Measurements from ENCODE around the gene TOGARAM2. TPM values are rescaled to one million over a fixed set of nuclear protein-coding genes. Genes with fewer than 3 reads are reported as not detected.

Gene TOGARAM2
- polyA plus RNA-seq, 3 donors from 2014 or later, result 3.1 to 13.0 (median 9.5) TPM

DNA sequence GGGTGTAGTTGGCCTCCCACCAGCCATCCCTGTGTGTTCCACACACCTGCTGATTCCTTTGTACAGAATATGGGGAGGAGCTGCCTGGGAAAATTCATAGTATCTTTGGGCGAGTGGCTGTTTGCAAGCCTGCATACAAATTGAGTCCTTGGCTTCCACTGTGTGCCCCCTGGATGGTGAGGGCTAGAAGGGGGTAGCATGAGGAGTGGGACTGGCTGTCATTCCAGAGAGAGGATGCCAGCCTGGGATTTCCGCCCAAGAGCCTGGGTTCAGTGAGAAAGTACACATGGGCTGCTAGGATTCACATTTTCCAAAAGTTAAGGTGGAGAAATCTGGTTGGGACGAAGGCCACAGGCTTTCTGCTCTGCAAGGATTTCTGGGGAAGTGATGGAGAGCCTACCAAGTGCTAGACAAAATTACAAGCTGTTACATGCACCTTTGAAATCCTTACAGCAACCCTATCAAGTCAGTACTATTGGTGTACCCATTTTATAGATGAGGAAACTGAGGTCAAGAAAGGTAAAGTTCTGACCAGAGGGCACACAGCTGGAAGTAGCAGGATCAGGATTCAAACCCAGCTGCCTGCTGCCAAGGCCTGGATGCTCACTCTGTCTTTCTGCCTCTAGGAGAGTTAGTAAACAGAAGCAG is 606 bp upstream of the TOGARAM2 start:
- Mint-ChIP-seq H3K4me3 (no peak overlapping the region), H3K36me3 (no peaks in the 10 kb centered on the region), H3K27ac (peak overlapping the region in 4 of 6 donors; percentile 45 to 73 (median 62)), H3K4me1 (peaks cover 0 to 2% of the 10 kb centered on the region in 2 donors), H3K9me3 (peaks cover 0 to 2% (median 0%) of the 10 kb centered on the region in 6 donors), H3K27me3 (ENCODE audit: low read depth in 3 of 3) (peaks cover 2 to 4% (median 3%) of the 10 kb centered on the region in 3 donors)
- DNase-seq, result no peak

DNA sequence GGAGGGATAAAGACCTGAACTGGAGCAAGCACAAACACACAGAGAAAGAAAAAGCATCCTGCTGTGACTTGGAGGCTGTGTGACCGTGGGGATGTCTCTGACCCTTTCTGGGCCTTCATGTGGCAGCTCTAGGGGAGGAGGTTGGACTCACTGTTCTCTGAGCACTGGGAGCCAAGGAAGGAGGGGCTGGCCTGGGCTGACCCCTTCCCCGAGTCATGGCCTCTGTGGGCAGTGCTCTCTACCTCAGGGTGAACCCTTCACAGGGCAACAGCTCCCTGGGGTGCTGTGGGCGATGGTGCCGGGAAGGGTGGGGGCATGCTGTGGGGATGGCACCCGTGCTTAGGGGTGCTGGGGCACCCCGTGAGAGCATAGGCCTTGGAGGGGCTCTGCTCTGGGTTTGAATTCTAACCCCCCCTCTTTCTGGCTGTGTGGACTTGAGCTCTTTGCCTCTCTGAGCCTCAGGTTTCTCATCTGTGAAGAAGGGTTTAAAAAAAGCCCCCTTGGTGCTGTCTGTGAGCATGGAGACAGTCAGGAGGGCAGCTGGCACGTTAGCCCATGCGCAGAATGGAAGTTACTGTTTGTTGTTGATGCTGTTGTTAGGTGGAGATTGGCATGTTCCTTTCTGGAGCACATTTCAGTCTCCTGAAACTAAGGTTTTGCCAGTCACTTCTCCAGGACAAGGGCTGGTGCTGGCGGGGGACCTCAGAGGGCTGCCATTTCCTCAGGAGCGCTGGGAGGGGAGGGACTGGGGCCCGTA is 700 bp downstream of the TOGARAM2 start:
- no peak overlapping the region for H3K4me3 Mint-ChIP-seq
- no peak for DNase-seq

DNA sequence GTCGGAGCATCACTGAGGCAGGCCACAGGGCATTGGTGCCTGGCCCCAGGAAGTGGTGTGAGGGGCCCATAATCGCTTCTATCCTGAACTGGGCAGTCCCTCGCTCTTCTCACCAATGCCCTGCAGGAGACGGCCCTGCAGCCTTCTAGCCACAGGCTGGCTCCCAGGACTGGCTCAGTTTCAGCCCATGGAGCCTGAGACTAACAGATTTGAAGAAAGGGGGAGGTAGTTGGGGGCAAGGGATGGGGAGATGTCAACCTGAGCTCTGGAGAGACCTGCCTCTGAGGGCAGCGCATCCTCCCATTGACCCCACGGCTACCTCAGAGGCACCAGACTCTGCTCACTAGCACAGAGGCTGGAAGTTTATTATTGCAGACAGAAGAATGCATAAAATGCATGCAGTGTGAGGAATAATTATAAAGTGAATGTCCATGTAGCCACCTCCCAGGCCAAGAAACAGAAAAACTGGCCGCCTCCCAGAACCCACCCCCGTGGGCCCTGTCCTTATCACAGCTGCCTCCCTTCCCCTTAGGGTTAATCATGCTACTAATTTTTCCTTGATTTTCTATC is 1.4 kb downstream of the TOGARAM2 start:
- Mint-ChIP-seq H3K4me1 (peaks cover 14 to 19% of the 10 kb centered on the region in 2 donors), H3K4me3 (no peak overlapping the region), H3K27ac (peak overlapping the region in 3 of 6 donors; percentile 10 to 45 (median 40)), H3K27me3 (ENCODE audit: low read depth in 3 of 3) (peaks cover 0 to 4% (median 3%) of the 10 kb centered on the region in 3 donors), H3K9me3 (peaks cover 0 to 2% (median 0%) of the 10 kb centered on the region in 6 donors), H3K36me3 (no peaks in the 10 kb centered on the region)
- DNase-seq, result no peak

More for the DNA sequence above, 700 bp downstream of the TOGARAM2 start:
- Mint-ChIP-seq H3K4me1 (peaks cover 11 to 15% of the 10 kb centered on the region in 2 donors), H3K36me3 (no peaks in the 10 kb centered on the region), H3K27ac (peak overlapping the region in 1 of 6 donors; percentile 76), H3K9me3 (peaks cover 0 to 2% (median 0%) of the 10 kb centered on the region in 6 donors), H3K27me3 (ENCODE audit: low read depth in 3 of 3) (peaks cover 0 to 4% (median 3%) of the 10 kb centered on the region in 3 donors)

DNA sequence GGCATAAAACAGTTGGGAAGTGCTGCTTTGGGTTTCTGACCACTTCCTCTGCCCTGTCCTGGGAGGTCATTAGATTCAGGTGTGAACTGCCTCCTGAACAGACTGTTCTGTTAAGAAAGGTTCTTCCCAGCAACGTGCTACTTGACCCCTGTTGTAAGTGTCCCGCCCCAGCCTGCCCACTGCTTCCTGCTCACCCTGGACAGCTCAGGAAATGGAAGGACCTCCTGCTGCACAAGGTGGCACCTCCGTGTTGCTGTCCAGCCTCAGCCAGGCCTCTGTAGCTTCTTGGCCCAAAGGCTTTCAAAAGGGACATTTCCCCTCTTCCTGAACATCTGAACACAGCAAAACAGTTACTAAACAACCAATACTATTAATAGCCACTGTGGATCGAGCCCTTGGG is 5.3 kb downstream of the TOGARAM2 start:
- Mint-ChIP-seq H3K4me1 (peaks cover 14 to 19% of the 10 kb centered on the region in 2 donors), H3K9me3 (no peaks in the 10 kb centered on the region), H3K27ac (peak overlapping the region; percentile 20 to 85 (median 67)), H3K36me3 (no peaks in the 10 kb centered on the region), H3K27me3 (ENCODE audit: low read depth in 3 of 3) (peaks cover 0 to 2% (median 0%) of the 10 kb centered on the region in 3 donors), H3K4me3 (peak overlapping the region in 1 of 5 donors; percentile 14)
- no peak for DNase-seq

DNA sequence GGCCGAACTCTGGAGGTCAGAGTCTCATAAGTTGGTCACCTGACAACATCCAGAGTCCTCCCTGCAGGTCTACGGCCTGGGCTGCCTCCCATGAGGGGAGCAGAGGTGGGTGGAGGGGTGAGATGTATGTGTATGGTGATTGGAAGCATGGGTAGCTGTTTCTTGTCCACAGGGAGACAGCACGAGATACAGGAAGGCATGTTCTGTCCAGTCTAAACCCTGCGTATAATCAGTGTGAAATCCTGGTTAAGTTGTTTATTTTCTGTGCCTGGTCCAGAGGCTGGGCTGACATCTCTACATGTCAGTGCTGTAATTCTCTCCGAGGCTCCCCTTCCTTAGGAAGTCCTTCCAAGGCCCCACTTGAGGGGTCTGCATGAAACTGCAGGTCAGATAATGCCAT is 8.9 kb downstream of the TOGARAM2 start:
- DNase-seq, result no peak
- peaks cover 14 to 19% of the 10 kb centered on the region in 2 donors for H3K4me1 Mint-ChIP-seq
- peaks cover 0 to 2% (median 0%) of the 10 kb centered on the region in 3 donors for H3K27me3 Mint-ChIP-seq (ENCODE audit: low read depth in 3 of 3)
- no peaks in the 10 kb centered on the region for H3K9me3 Mint-ChIP-seq
- H3K36me3 Mint-ChIP-seq, result no peaks in the 10 kb centered on the region
- peak overlapping the region in 2 of 6 donors; percentile 6 to 42 for H3K27ac Mint-ChIP-seq
- no peak overlapping the region for H3K4me3 Mint-ChIP-seq

DNA sequence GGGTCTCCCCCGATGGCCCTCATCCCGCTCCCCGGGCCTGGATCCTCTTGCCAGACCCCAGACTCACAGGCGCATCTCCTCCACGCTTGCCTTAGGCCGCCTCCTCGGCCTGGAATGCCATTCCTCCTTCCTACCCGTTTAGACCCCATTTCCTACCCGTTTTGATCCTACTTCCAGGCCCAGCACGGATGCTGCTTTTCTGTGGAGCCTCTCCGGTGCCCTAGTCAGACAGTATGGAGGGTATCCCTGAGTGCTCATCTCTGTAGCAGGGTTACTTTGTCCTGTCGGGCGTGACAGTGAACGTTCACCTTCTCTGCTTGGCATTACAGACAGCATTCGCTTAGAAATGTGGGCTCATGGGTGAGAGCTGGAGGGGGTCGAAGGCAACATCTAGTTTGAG is 9.3 kb downstream of the TOGARAM2 start:
- Mint-ChIP-seq H3K4me1 (peaks cover 14 to 18% of the 10 kb centered on the region in 2 donors), H3K27ac (peak overlapping the region in 3 of 6 donors; percentile 42 to 87 (median 56)), H3K27me3 (ENCODE audit: low read depth in 3 of 3) (peaks cover 0 to 2% (median 0%) of the 10 kb centered on the region in 3 donors), H3K36me3 (no peaks in the 10 kb centered on the region), H3K9me3 (no peaks in the 10 kb centered on the region), H3K4me3 (no peak overlapping the region)
- DNase-seq, result no peak

DNA sequence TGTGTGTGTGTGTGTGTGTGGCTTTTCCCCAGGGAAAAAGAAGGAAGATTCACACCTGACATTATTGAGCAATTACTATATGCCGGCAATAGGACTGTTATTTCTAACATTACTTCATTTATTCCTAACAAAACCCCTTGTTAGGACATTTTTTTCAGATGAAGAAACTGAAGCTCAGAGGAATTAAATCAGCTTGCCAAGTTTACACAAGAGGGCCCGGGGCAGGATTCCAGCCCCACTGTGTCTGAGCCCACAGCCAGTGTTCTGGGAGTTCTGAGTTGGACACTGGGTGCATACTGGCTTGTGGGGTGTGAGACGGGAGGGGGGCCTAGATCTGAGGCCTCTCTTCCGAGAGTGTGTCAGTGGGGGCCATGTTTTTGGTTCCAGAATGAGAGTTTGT is 9.9 kb downstream of the TOGARAM2 start:
- Mint-ChIP-seq H3K36me3 (no peaks in the 10 kb centered on the region), H3K27me3 (ENCODE audit: low read depth in 3 of 3) (peaks cover 0 to 3% (median 2%) of the 10 kb centered on the region in 3 donors), H3K4me1 (peaks cover 11 to 12% of the 10 kb centered on the region in 2 donors), H3K9me3 (no peaks in the 10 kb centered on the region), H3K27ac (peak overlapping the region in 2 of 6 donors; percentile 56 to 87), H3K4me3 (no peak overlapping the region)
- no peak for DNase-seq

DNA sequence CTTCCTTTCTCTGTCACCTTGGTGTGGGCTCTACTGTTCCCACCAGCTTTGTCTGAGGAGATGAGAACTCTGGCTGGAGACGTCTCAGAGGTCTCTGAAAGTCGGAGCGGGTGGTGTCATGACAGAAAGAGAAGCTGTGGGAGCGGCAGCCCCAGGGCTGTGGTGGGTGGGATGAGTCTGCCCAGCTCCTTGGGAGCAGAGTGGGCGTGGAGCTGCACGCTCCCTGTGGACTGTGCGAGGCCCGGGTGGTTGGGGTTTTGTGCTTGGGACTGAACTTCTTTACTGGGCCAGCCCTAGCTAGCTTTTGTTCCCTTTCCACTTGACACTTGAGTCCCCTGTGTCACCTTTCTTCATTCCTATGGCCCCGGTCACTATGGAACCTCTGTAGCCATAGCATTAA is 10.4 kb downstream of the TOGARAM2 start:
- DNase-seq, result no peak
- H3K9me3 Mint-ChIP-seq, result no peaks in the 10 kb centered on the region
- no peak overlapping the region for H3K4me3 Mint-ChIP-seq
- H3K4me1 Mint-ChIP-seq, result peaks cover 6 to 7% of the 10 kb centered on the region in 2 donors
- peak overlapping the region in 1 of 6 donors; percentile 68 for H3K27ac Mint-ChIP-seq
- peaks cover 0 to 3% (median 2%) of the 10 kb centered on the region in 3 donors for H3K27me3 Mint-ChIP-seq (ENCODE audit: low read depth in 3 of 3)
- H3K36me3 Mint-ChIP-seq, result no peaks in the 10 kb centered on the region

DNA sequence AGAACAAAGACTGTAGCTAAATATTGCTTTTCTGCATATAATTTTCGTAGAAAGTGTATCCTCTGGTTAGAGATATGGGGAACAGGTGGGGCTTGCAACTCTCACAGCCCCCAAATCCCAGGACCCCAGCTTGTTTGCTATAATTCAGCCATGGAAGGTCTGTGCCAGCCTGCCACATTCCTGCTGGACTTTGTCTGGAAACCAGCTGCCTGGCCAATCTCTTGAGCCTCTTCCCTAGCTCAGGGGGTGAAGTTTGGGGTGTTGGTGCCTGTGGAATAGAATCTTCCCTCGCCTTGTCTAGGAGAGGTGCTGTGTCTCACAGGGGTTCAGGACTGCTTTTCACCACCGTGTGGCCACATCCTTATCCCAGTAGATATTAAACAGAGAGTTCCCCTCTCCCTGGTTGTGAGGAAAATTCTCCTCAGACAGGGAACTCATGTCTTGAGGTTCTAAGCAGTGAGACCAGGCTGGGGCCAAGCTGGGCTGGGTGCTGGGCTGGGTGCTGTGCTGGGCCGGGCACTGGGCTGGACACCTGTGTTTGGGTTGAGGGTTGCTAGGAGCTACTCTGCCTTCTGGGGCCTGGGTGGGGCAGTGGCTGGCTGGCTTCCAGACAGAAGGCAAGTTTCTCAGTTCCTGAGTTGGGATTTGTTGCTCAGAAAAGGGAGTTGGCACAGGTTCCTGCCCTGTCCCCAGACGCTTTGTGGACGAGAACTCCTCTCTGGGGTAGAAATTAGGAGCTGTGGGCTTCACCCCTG is 12.3 kb downstream of the TOGARAM2 start:
- peaks cover 0 to under 1% of the 10 kb centered on the region in 2 donors for H3K4me1 Mint-ChIP-seq
- H3K27ac Mint-ChIP-seq, result peak overlapping the region in 3 of 6 donors; percentile 45 to 58 (median 49)
- no peak for DNase-seq
- no peaks in the 10 kb centered on the region for H3K9me3 Mint-ChIP-seq
- H3K27me3 Mint-ChIP-seq (ENCODE audit: low read depth in 3 of 3), result peaks cover 0 to 3% (median 2%) of the 10 kb centered on the region in 3 donors
- H3K36me3 Mint-ChIP-seq, result no peaks in the 10 kb centered on the region
- H3K4me3 Mint-ChIP-seq, result no peak overlapping the region

DNA sequence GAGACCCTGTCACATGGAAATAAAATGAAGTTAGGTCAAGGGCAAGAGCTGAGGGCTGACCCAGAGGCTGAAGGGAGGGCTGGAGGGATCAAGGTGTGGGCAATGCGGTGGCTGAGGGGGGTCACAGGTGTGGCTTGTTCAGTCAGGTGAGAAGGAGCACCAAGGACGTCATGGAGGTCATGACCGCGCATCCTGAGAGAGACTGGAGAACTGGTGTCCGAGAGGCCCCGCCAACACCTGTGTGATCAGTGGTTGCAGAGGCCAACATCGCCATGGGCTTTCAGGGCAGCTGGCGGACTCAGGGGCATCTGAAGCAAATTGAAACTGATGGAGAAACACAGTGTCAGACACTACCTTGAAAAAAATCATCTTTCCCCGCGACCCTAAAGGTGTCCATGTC is 13.0 kb downstream of the TOGARAM2 start:
- H3K36me3 Mint-ChIP-seq, result no peaks in the 10 kb centered on the region
- H3K4me3 Mint-ChIP-seq, result no peak overlapping the region
- peak overlapping the region in 1 of 6 donors; percentile 49 for H3K27ac Mint-ChIP-seq
- H3K9me3 Mint-ChIP-seq, result no peaks in the 10 kb centered on the region
- H3K27me3 Mint-ChIP-seq (ENCODE audit: low read depth in 3 of 3), result peaks cover 0 to 3% (median 2%) of the 10 kb centered on the region in 3 donors
- peaks cover 3 to 6% of the 10 kb centered on the region in 2 donors for H3K4me1 Mint-ChIP-seq
- DNase-seq, result no peak

DNA sequence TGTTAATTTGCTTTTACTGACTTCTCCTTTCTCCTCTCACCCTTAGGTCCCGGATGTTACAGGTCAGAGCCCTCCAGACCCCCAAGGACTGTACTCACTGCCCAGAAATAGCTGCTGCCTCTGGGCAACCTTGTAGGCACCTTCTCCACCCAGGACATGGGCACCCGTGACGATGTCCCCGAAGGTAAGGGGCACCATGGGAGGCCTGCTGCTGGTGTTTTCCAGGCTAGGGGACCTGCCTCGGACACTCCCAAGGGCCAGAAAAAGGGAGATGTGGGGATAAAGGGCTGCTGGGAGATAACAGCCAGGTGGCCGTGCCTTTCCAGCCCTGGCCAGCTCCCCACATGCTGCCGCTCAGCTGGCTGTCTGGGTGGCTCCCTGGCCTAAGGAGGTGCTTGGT is 13.6 kb downstream of the TOGARAM2 start:
- Mint-ChIP-seq H3K9me3 (no peaks in the 10 kb centered on the region), H3K4me3 (no peak overlapping the region)

DNA sequence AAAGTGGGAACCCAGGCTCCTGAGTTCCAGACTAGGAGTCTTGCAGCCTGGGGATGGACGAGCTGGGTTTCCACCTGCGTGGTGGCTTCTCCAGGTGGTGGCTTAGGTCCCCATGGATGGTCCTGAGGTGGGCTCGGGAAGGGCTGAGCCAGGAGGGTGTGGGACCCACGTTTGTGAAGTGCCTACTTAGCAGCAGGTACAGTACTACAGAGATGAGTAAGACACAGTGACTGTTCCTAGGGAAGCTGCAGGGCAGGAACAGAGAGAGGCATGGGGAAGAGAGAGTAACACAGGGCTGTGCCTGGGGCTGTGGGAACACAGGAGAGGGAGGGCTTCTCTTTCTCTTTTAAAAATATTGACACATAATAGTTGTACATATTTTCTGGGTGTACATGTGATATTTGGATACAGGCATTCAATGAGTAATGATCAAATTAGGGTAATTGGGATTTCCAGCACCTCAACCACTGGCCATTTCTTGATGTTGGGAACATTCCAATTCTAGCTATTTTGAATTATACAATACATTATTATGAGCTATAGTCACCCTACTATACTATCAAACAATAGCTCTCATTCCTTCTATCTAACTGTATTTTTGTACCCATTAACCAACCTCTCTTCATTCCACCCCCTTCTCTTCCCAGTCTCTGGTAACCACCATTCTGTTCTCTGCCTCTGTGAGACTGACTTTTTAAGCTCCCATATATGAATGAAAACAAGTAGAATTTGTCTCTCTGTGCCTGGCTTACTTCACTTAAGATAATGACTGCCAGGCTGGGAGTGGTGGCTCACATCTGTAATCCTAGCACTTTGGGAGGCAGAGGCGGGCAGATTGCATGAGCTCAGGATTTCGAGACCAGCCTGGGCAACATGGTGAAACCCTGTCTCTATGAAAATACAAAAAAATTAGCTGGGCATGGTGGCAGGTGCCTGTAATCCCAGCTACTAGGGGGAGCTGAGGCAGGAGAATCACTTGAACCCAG is 15.0 kb downstream of the TOGARAM2 start:
- no peak for DNase-seq
- Mint-ChIP-seq H3K4me1 (peaks cover 19 to 22% of the 10 kb centered on the region in 2 donors), H3K36me3 (peaks cover 0 to 3% (median 0%) of the 10 kb centered on the region in 3 donors), H3K27ac (peak overlapping the region in 3 of 6 donors; percentile 38 to 66 (median 57)), H3K4me3 (no peak overlapping the region), H3K27me3 (ENCODE audit: low read depth in 3 of 3) (peaks cover 2 to 3% (median 3%) of the 10 kb centered on the region in 3 donors), H3K9me3 (no peaks in the 10 kb centered on the region)

More for the DNA sequence above, 13.6 kb downstream of the TOGARAM2 start:
- DNase-seq, result no peak
- H3K27ac Mint-ChIP-seq, result peak overlapping the region in 1 of 6 donors; percentile 65
- peaks cover 1 to 3% (median 2%) of the 10 kb centered on the region in 3 donors for H3K27me3 Mint-ChIP-seq (ENCODE audit: low read depth in 3 of 3)
- no peaks in the 10 kb centered on the region for H3K36me3 Mint-ChIP-seq
- peaks cover 5 to 9% of the 10 kb centered on the region in 2 donors for H3K4me1 Mint-ChIP-seq
